GM19467 (cell line): Measurements from ENCODE around the gene RIBC2.
"Not testable (repeated sequence)": the region's sequence is repeated elsewhere in the genome, so short reads cannot be mapped to it uniquely, and the experiment has no call there.

Source experiments
- ATAC-seq: cut with Tn5 transposase; IDR thresholded peaks from one replicate; pipeline ENCODE4 v1.9.1; 2021; ENCODE audit warnings: mild to moderate bottlenecking, moderate library complexity; ENCODE audit not compliant: unreplicated experiment

RIBC2 gene

GRCh38 chr22:45424241-45424731 is 10.8 kb downstream of the RIBC2 start:
- no peak for ATAC-seq

- ATAC-seq = no peak
Measured at GRCh38 chr22:45425101-45425500, 11.6 kb downstream of the RIBC2 start.

- no peak for ATAC-seq
Measured at GRCh38 chr22:45425531-45426265, 12.2 kb downstream of the RIBC2 start.

GRCh38 chr22:45426387-45426786 is 12.9 kb downstream of the RIBC2 start:
- no peak for ATAC-seq

GRCh38 chr22:45427114-45427513 is 13.6 kb downstream of the RIBC2 start:
- ATAC-seq = no peak

- ATAC-seq = no peak
Measured at GRCh38 chr22:45428391-45429385, 15.2 kb downstream of the RIBC2 start.

GRCh38 chr22:45429424-45429823 is 15.9 kb downstream of the RIBC2 start:
- ATAC-seq = no peak

GRCh38 chr22:45429981-45430775 is 16.7 kb downstream of the RIBC2 start:
- no peak for ATAC-seq

GRCh38 chr22:45430871-45431270 is 17.4 kb downstream of the RIBC2 start:
- no peak for ATAC-seq

- no peak for ATAC-seq
Measured at GRCh38 chr22:45434981-45435380, 21.5 kb downstream of the RIBC2 start.

GRCh38 chr22:45435544-45436139 is 22.1 kb downstream of the RIBC2 start:
- no peak for ATAC-seq

- ATAC-seq = not testable (repeated sequence)
Measured at GRCh38 chr22:45436871-45437517, 23.5 kb downstream of the RIBC2 start.

- no peak for ATAC-seq
Measured at GRCh38 chr22:45438336-45438735, 24.8 kb downstream of the RIBC2 start.

GRCh38 chr22:45440688-45441087 is 27.2 kb downstream of the RIBC2 start:
- not testable (repeated sequence) for ATAC-seq

GRCh38 chr22:45441138-45441537 is 27.6 kb downstream of the RIBC2 start:
- no peak for ATAC-seq

GRCh38 chr22:45442116-45442515 is 28.6 kb downstream of the RIBC2 start:
- ATAC-seq = no peak

- no peak for ATAC-seq
Measured at GRCh38 chr22:45444168-45444567, 30.7 kb downstream of the RIBC2 start.

GRCh38 chr22:45445031-45445710 is 31.7 kb downstream of the RIBC2 start:
- ATAC-seq = no peak

- ATAC-seq = no peak
Measured at GRCh38 chr22:45446216-45446615, 32.7 kb downstream of the RIBC2 start.
